A549 (cell line): Measurements from ENCODE around the gene CGREF1.

Experiments used
- CHD4 ChIP-seq: fragments of 200-600 bp; sonication (generic); IDR thresholded peaks from 2 replicates; pipeline ENCODE4 v1.6.1; 2016; ENCODE audit warnings: antibody characterized with exemption, mild to moderate bottlenecking, borderline replicate concordance
- CTCF ChIP-seq: fragments of >200 bp; sonication (Bioruptor Twin); formaldehyde crosslinking; IDR thresholded peaks from 3 replicates; pipeline ENCODE4 v1.5.1; 2016
- EP300 ChIP-seq, 2 experiments: fragments of >200 bp; sonication (Bioruptor Twin); formaldehyde crosslinking; IDR thresholded peaks; 2 replicates in 1 of 2; 3 replicates in 1 of 2; pipeline ENCODE4 v1.6.1; 2016 to 2017
- FOSL2 ChIP-seq, 2 experiments: fragments of 450-650 bp in 1 of 2; fragments of >200 bp in 1 of 2; sonication (Bioruptor Twin) in 1 of 2; formaldehyde crosslinking; IDR thresholded peaks; 2 replicates each; pipeline versions ENCODE4 v1.5.0 to v1.6.1; 2016 to 2020; ENCODE audit warnings: mild to moderate bottlenecking in 1 of 2, moderate library complexity in 1 of 2
- RNF2 ChIP-seq: fragments of 200-600 bp; sonication (generic); IDR thresholded peaks from 2 replicates; pipeline ENCODE4 v1.6.1; 2016; ENCODE audit warnings: low read depth, mild to moderate bottlenecking, antibody characterized with exemption, moderate library complexity, borderline replicate concordance
- SMC3 ChIP-seq: fragments of >200 bp; sonication (Bioruptor Twin); formaldehyde crosslinking; IDR thresholded peaks from 3 replicates; pipeline ENCODE4 v1.6.1; 2018; ENCODE audit warnings: inconsistent platforms

- TF ChIP-seq CTCF (no peak), SMC3 (no peak), RNF2 (no peak), CHD4 (no peak), FOSL2 (IDR thresholded peaks at IDR 0.05) (no peak), FOSL2 (CRISPR knock-in tag; IDR thresholded peaks at IDR 0.05) (no peak), EP300 (IDR thresholded peaks at IDR 0.05) (no peak)
These were observed 33.8 kb downstream of the CGREF1 start for GRCh38 chr2:27085062-27085672.
